HEK293 (cell line): ENCODE data around the gene SLC44A1.

Experiments
- CTCF ChIA-PET: fragments of 350-600 bp; formaldehyde crosslinking; extraction: SDS; loops from one replicate; lab custom pipeline; 2021; ENCODE audit warnings: antibody characterized with exemption; lab: Yijun Ruan, JAX
- POLR2A ChIA-PET: fragments of 300-600 bp; formaldehyde crosslinking; extraction: SDS; loops from one replicate; lab custom pipeline; 2020; ENCODE audit warnings: antibody characterized with exemption, inconsistent platforms; lab: Yijun Ruan, JAX
- H3K27ac ChIP-seq: fragments of 200-500 bp; sonication (Bioruptor generic); 2 replicates; pipeline ENCODE4 v1.5.1; 2014; ENCODE audit warnings: low read depth, low read length, control low read depth, inconsistent platforms; ENCODE audit errors: extremely low read depth
- H3K36me3 ChIP-seq, 2 experiments: fragments of 200-500 bp in 1 of 2; sonication (Bioruptor generic) in 1 of 2; 1 replicate in 1 of 2; 2 replicates in 1 of 2; pipeline ENCODE4 v1.5.1; 2014 to 2017; ENCODE audit warnings: inconsistent platforms in 2 of 2, low read length in 2 of 2; ENCODE audit not compliant: control insufficient read depth in 2 of 2, insufficient read depth in 1 of 2
- H3K4me1 ChIP-seq: fragments of 200-500 bp; sonication (Bioruptor generic); 2 replicates; pipeline ENCODE4 v1.5.1; 2014; ENCODE audit warnings: mild to moderate bottlenecking, low read length, inconsistent platforms; ENCODE audit not compliant: control insufficient read depth, insufficient read depth
- H3K4me3 ChIP-seq: 2 replicates; pipeline ENCODE4 v1.5.1; 2011; ENCODE audit warnings: low read depth, mild to moderate bottlenecking, control low read depth, low read length, moderate library complexity
- H3K9me3 ChIP-seq: fragments of 200-500 bp; sonication (Bioruptor generic); 2 replicates; pipeline ENCODE4 v1.5.1; 2014; ENCODE audit warnings: low read depth, low read length, inconsistent platforms; ENCODE audit not compliant: control insufficient read depth, insufficient read depth
- FEZF1 ChIP-seq: fragments of 450-650 bp; formaldehyde crosslinking; IDR thresholded peaks from 2 replicates; pipeline ENCODE4 v1.5.1; 2016; ENCODE audit warnings: missing biosample characterization, missing genetic modification characterization
- GFI1B ChIP-seq: fragments of 450-650 bp; formaldehyde crosslinking; IDR thresholded peaks from 2 replicates; pipeline ENCODE4 v1.5.1; 2016; ENCODE audit warnings: missing biosample characterization, missing genetic modification characterization
- GLIS1 ChIP-seq: fragments of 450-650 bp; formaldehyde crosslinking; IDR thresholded peaks from 2 replicates; pipeline ENCODE4 v1.5.1; 2016; ENCODE audit warnings: missing biosample characterization, missing genetic modification characterization
- HOXA7 ChIP-seq: sonication (generic); formaldehyde crosslinking; IDR thresholded peaks from 2 replicates; pipeline ENCODE4 v1.8.1; 2022; ENCODE audit warnings: missing genetic modification reagents, borderline replicate concordance
- HOXC10 ChIP-seq: sonication (generic); formaldehyde crosslinking; IDR thresholded peaks from 2 replicates; pipeline ENCODE4 v1.8.1; 2023; ENCODE audit warnings: mild to moderate bottlenecking, missing genetic modification reagents
- HOXD13 ChIP-seq: sonication (generic); formaldehyde crosslinking; IDR thresholded peaks from 2 replicates; pipeline ENCODE4 v1.8.0; 2022; ENCODE audit warnings: missing genetic modification reagents, borderline replicate concordance
- IKZF3 ChIP-seq: fragments of 450-650 bp; IDR thresholded peaks from 2 replicates; pipeline ENCODE4 v1.5.0; 2018; ENCODE audit warnings: missing biosample characterization, mild to moderate bottlenecking, missing genetic modification characterization, moderate library complexity
- KLF7 ChIP-seq: fragments of 450-650 bp; formaldehyde crosslinking; IDR thresholded peaks from 2 replicates; pipeline ENCODE4 v1.5.1; 2016; ENCODE audit warnings: missing biosample characterization, missing genetic modification characterization, borderline replicate concordance
- MYNN ChIP-seq: fragments of 450-650 bp; formaldehyde crosslinking; IDR thresholded peaks from 2 replicates; pipeline ENCODE4 v1.5.1; 2016; ENCODE audit warnings: missing biosample characterization, missing genetic modification characterization, borderline replicate concordance
- MZF1 ChIP-seq: fragments of 450-650 bp; formaldehyde crosslinking; IDR thresholded peaks from 2 replicates; pipeline ENCODE4 v1.5.1; 2017; ENCODE audit warnings: missing biosample characterization, missing genetic modification characterization, borderline replicate concordance
- OVOL3 ChIP-seq: fragments of 450-650 bp; formaldehyde crosslinking; IDR thresholded peaks from 2 replicates; pipeline ENCODE4 v1.5.1; 2016; ENCODE audit warnings: missing biosample characterization, missing genetic modification characterization
- TRIM28 ChIP-seq: IDR thresholded peaks from 2 replicates; pipeline ENCODE4 v1.6.1; 2011; ENCODE audit warnings: low read length, control low read depth, borderline replicate concordance
- ZBTB20 ChIP-seq: fragments of 450-650 bp; formaldehyde crosslinking; IDR thresholded peaks from 2 replicates; pipeline ENCODE4 v1.5.1; 2016; ENCODE audit warnings: missing biosample characterization, missing genetic modification characterization
- ZNF146 ChIP-seq: fragments of 450-650 bp; formaldehyde crosslinking; IDR thresholded peaks from 2 replicates; pipeline ENCODE4 v1.5.1; 2016; ENCODE audit warnings: missing biosample characterization, missing genetic modification characterization
- ZNF175 ChIP-seq: fragments of 450-650 bp; formaldehyde crosslinking; IDR thresholded peaks from 2 replicates; pipeline ENCODE4 v1.5.1; 2016; ENCODE audit warnings: missing biosample characterization, missing genetic modification characterization
- ZNF202 ChIP-seq: fragments of 450-650 bp; formaldehyde crosslinking; IDR thresholded peaks from 2 replicates; pipeline ENCODE4 v1.5.1; 2016; ENCODE audit warnings: missing biosample characterization, missing genetic modification characterization, borderline replicate concordance
- ZNF324 ChIP-seq: fragments of 450-650 bp; formaldehyde crosslinking; IDR thresholded peaks from 2 replicates; pipeline ENCODE4 v1.5.1; 2016; ENCODE audit warnings: missing biosample characterization, missing genetic modification characterization
- ZNF350 ChIP-seq: fragments of 450-650 bp; formaldehyde crosslinking; IDR thresholded peaks from 2 replicates; pipeline ENCODE4 v1.5.0; 2017; ENCODE audit warnings: missing biosample characterization, mild to moderate bottlenecking, missing genetic modification characterization
- ZNF48 ChIP-seq: fragments of 450-650 bp; formaldehyde crosslinking; IDR thresholded peaks from 2 replicates; pipeline ENCODE4 v1.5.1; 2016; ENCODE audit warnings: missing biosample characterization, missing genetic modification characterization
- ZNF544 ChIP-seq: fragments of 450-650 bp; formaldehyde crosslinking; IDR thresholded peaks from 2 replicates; pipeline ENCODE4 v1.5.0; 2017; ENCODE audit warnings: missing biosample characterization, missing genetic modification characterization
- ZNF560 ChIP-seq: fragments of 450-650 bp; formaldehyde crosslinking; IDR thresholded peaks from 2 replicates; pipeline ENCODE4 v1.5.1; 2017; ENCODE audit warnings: missing biosample characterization, missing genetic modification characterization, borderline replicate concordance
- ZNF621 ChIP-seq: fragments of 450-650 bp; formaldehyde crosslinking; IDR thresholded peaks from 2 replicates; pipeline ENCODE4 v1.5.1; 2017; ENCODE audit warnings: missing biosample characterization, missing genetic modification characterization
- ZNF660 ChIP-seq: fragments of 450-650 bp; IDR thresholded peaks from 2 replicates; pipeline ENCODE4 v1.5.1; 2018; ENCODE audit warnings: missing biosample characterization, mild to moderate bottlenecking, missing genetic modification characterization
- ZNF768 ChIP-seq: fragments of 450-650 bp; formaldehyde crosslinking; IDR thresholded peaks from 2 replicates; pipeline ENCODE4 v1.5.1; 2018; ENCODE audit warnings: missing biosample characterization, mild to moderate bottlenecking, missing genetic modification characterization
- ZNF776 ChIP-seq: fragments of 450-650 bp; formaldehyde crosslinking; IDR thresholded peaks from 2 replicates; pipeline ENCODE4 v1.5.0; 2017; ENCODE audit warnings: missing biosample characterization, missing genetic modification characterization, borderline replicate concordance
- ZSCAN30 ChIP-seq: fragments of 450-650 bp; IDR thresholded peaks from 2 replicates; pipeline ENCODE4 v1.5.1; 2018; ENCODE audit warnings: missing biosample characterization, mild to moderate bottlenecking, missing genetic modification characterization, moderate library complexity
- TF ChIP-seq, protein P1 (sequence below): fragments of 450-650 bp; formaldehyde crosslinking; optimal IDR thresholded peaks from 2 replicates; pipeline ENCODE3; 2016; ENCODE audit warnings: missing biosample characterization, mild to moderate bottlenecking, missing genetic modification characterization
- TF ChIP-seq, protein P2 (sequence below): fragments of 450-650 bp; formaldehyde crosslinking; IDR thresholded peaks from 2 replicates; pipeline ENCODE4 v1.5.1; 2017; ENCODE audit warnings: missing biosample characterization, mild to moderate bottlenecking, missing genetic modification characterization, moderate library complexity
- TF ChIP-seq, protein P3 (sequence below): fragments of 450-650 bp; formaldehyde crosslinking; IDR thresholded peaks from 2 replicates; pipeline ENCODE4 v1.5.1; 2016; ENCODE audit warnings: missing biosample characterization, missing genetic modification characterization
- TF ChIP-seq, protein P4 (sequence below): fragments of 450-650 bp; IDR thresholded peaks from 2 replicates; pipeline ENCODE4 v1.5.1; 2018; ENCODE audit warnings: missing biosample characterization, missing genetic modification characterization
- TF ChIP-seq, protein P5 (sequence below): fragments of 450-650 bp; formaldehyde crosslinking; IDR thresholded peaks from 2 replicates; pipeline ENCODE4 v1.5.1; 2017; ENCODE audit warnings: missing biosample characterization, missing genetic modification characterization

The SLC44A1 gene

DNA sequence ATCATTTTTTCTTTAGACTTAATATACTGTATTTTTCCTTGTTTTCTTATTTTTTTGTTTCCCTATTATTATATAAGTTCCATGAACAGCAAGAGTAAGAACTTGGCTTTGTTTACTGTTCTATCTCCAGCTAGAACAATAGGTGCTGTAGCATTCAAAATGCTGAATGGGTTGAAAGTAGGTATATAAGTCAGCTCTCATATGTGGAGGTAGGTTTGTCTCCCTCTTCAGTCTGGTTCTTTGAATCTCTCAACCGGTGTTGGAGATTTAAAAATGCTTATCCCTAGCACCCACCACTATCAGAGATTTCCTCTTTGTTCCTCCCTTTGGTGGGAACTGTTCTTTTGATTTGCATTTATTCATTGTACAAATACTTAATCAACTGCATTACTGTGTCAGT is 115.9 kb downstream of the SLC44A1 start:
- Histone ChIP-seq H3K36me3 (peaks cover 3 to 37% of the 10 kb centered on the region in 2 experiments; a peak in 2 of 3 replicates), H3K4me3 (no peak overlapping the region)
- CTCF ChIA-PET, result interaction anchor here (0.7 to 1.1 kb wide), 2 partner anchors 16 to 201 kb away, joined by 3 to 4 read pairs; no protein-coding TSS in a partner anchor
- TF ChIP-seq IKZF3 (tag by site-specific recombination), result no peak
- no peak for TF ChIP-seq HOXC10 (CRISPR knock-in tag)
- TF ChIP-seq ZNF175 (tag by site-specific recombination), result no peak
- TF ChIP-seq OVOL3, result no peak
- TF ChIP-seq, protein P1, sequence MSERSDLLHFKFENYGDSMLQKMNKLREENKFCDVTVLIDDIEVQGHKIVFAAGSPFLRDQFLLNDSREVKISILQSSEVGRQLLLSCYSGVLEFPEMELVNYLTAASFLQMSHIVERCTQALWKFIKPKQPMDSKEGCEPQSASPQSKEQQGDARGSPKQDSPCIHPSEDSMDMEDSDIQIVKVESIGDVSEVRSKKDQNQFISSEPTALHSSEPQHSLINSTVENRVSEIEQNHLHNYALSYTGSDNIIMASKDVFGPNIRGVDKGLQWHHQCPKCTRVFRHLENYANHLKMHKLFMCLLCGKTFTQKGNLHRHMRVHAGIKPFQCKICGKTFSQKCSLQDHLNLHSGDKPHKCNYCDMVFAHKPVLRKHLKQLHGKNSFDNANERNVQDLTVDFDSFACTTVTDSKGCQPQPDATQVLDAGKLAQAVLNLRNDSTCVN (tag by site-specific recombination), result no peak
- no peak for TF ChIP-seq ZNF768 (tag by site-specific recombination)
- no peak for TF ChIP-seq TRIM28
- no peak for TF ChIP-seq GFI1B (tag by site-specific recombination)
- no peak for TF ChIP-seq FEZF1 (tag by site-specific recombination)
- TF ChIP-seq ZNF324 (tag by site-specific recombination), result no peak
- no peak for TF ChIP-seq ZNF560 (tag by site-specific recombination)
- no peak for TF ChIP-seq ZSCAN30 (tag by site-specific recombination)
- no peak for TF ChIP-seq HOXA7 (CRISPR knock-in tag)
- no peak for TF ChIP-seq GLIS1
- no peak for TF ChIP-seq ZNF544 (tag by site-specific recombination)
- no peak for TF ChIP-seq ZNF660 (tag by site-specific recombination)
- no peak for TF ChIP-seq MYNN (tag by site-specific recombination)
- TF ChIP-seq, all 188 proteins: peak for 0
- Histone ChIP-seq H3K4me1 (no peaks in the 10 kb centered on the region), H3K9me3 (no peaks in the 10 kb centered on the region), H3K27ac (no peak overlapping the region)
- POLR2A ChIA-PET, result no interaction called here

DNA sequence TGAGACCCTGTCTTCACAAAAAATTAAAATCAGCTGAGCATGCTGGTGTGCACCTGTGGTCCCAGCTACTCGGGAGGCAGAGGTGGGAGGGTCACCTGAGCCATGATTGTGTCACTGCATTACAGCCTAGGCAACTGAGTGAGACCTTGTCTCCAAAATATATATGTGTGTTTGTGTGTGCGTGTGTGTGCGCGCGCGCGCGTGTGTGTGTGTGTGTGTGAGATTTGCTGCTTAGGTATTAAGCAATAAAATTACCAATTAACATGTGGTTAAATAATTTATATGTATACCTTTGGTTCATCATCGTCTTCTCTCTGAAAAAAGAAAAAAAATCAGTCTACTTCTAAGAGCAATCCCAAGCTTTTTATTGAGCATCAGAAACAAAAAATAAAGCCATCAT is 117.4 kb downstream of the SLC44A1 start:
- ChIA-PET POLR2A (interaction anchor here (0.6 kb wide), 1 partner anchor 1910 kb away, joined by 3 read pairs; no protein-coding TSS in a partner anchor), CTCF (no interaction called here)
- Histone ChIP-seq H3K27ac (no peak overlapping the region), H3K9me3 (no peaks in the 10 kb centered on the region), H3K36me3 (peaks cover 3 to 42% of the 10 kb centered on the region in 2 experiments; a peak in 2 of 3 replicates), H3K4me3 (no peak overlapping the region), H3K4me1 (no peaks in the 10 kb centered on the region)
- no peak for TF ChIP-seq ZNF660 (tag by site-specific recombination)
- TF ChIP-seq ZNF776 (tag by site-specific recombination), result no peak
- no peak for TF ChIP-seq ZNF621 (tag by site-specific recombination)
- TF ChIP-seq, protein P2, sequence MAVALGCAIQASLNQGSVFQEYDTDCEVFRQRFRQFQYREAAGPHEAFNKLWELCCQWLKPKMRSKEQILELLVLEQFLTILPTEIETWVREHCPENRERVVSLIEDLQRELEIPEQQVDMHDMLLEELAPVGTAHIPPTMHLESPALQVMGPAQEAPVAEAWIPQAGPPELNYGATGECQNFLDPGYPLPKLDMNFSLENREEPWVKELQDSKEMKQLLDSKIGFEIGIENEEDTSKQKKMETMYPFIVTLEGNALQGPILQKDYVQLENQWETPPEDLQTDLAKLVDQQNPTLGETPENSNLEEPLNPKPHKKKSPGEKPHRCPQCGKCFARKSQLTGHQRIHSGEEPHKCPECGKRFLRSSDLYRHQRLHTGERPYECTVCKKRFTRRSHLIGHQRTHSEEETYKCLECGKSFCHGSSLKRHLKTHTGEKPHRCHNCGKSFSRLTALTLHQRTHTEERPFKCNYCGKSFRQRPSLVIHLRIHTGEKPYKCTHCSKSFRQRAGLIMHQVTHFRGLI (tag by site-specific recombination), result no peak
- TF ChIP-seq ZNF48 (tag by site-specific recombination), result no peak
- no peak for TF ChIP-seq ZNF146 (tag by site-specific recombination)
- TF ChIP-seq, protein P3, sequence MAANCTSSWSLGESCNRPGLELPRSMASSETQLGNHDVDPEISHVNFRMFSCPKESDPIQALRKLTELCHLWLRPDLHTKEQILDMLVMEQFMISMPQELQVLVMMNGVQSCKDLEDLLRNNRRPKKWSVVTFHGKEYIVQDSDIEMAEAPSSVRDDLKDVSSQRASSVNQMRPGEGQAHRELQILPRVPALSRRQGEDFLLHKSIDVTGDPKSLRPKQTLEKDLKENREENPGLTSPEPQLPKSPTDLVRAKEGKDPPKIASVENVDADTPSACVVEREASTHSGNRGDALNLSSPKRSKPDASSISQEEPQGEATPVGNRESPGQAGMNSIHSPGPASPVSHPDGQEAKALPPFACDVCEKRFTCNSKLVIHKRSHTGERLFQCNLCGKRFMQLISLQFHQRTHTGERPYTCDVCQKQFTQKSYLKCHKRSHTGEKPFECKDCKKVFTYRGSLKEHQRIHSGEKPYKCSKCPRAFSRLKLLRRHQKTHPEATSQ (tag by site-specific recombination), result no peak
- TF ChIP-seq ZNF350 (tag by site-specific recombination), result no peak
- TF ChIP-seq ZBTB20, result no peak
- no peak for TF ChIP-seq HOXD13 (CRISPR knock-in tag)
- TF ChIP-seq MZF1 (tag by site-specific recombination), result no peak
- TF ChIP-seq, protein P4, sequence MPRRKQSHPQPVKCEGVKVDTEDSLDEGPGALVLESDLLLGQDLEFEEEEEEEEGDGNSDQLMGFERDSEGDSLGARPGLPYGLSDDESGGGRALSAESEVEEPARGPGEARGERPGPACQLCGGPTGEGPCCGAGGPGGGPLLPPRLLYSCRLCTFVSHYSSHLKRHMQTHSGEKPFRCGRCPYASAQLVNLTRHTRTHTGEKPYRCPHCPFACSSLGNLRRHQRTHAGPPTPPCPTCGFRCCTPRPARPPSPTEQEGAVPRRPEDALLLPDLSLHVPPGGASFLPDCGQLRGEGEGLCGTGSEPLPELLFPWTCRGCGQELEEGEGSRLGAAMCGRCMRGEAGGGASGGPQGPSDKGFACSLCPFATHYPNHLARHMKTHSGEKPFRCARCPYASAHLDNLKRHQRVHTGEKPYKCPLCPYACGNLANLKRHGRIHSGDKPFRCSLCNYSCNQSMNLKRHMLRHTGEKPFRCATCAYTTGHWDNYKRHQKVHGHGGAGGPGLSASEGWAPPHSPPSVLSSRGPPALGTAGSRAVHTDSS (tag by site-specific recombination), result no peak
- TF ChIP-seq ZNF544 (tag by site-specific recombination), result no peak
- TF ChIP-seq ZNF202 (tag by site-specific recombination), result no peak
- TF ChIP-seq KLF7 (tag by site-specific recombination), result no peak
- TF ChIP-seq, protein P5, sequence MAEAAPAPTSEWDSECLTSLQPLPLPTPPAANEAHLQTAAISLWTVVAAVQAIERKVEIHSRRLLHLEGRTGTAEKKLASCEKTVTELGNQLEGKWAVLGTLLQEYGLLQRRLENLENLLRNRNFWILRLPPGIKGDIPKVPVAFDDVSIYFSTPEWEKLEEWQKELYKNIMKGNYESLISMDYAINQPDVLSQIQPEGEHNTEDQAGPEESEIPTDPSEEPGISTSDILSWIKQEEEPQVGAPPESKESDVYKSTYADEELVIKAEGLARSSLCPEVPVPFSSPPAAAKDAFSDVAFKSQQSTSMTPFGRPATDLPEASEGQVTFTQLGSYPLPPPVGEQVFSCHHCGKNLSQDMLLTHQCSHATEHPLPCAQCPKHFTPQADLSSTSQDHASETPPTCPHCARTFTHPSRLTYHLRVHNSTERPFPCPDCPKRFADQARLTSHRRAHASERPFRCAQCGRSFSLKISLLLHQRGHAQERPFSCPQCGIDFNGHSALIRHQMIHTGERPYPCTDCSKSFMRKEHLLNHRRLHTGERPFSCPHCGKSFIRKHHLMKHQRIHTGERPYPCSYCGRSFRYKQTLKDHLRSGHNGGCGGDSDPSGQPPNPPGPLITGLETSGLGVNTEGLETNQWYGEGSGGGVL (tag by site-specific recombination), result no peak
